Psoas muscle (tissue), 8 donors: ENCODE measurements around the gene SYNGR2. TPM values are rescaled to one million over a fixed set of nuclear protein-coding genes. Genes with fewer than 3 reads are reported as not detected.

Experiments used
- ATAC-seq, 4 donors: fragments of 200-7000 bp; cut with Tn5 transposase; one replicate each; pipeline ENCODE4 v1.9.1; 2020; ENCODE audit warnings: moderate library complexity in 3 of 4, mild to moderate bottlenecking in 2 of 4
- DNase-seq, 2 donors: peaks; one replicate each; pipeline ENCODE4 v3.0.0-alpha.2; 2020
- H3K27ac ChIP-seq: fragments of 200-600 bp; one replicate; pipeline ENCODE4 v1.8.0; 2022
- H3K27me3 ChIP-seq, 3 donors: fragments of 200-600 bp in 1 of 3; one replicate each; pipeline versions ENCODE4 v1.6.1 to v1.8.0; 2013 to 2022; ENCODE audit warnings: low read length in 2 of 3, mild to moderate bottlenecking in 2 of 3, moderate library complexity in 1 of 3; ENCODE audit not compliant: insufficient read depth in 3 of 3
- H3K36me3 ChIP-seq, 2 donors: fragments of 200-600 bp in 1 of 2; one replicate each; pipeline versions ENCODE4 v1.6.1 to v1.8.0; 2013 to 2022; ENCODE audit warnings: low read depth in 1 of 2, mild to moderate bottlenecking in 1 of 2, moderate library complexity in 1 of 2; ENCODE audit not compliant: insufficient read depth in 1 of 2
- H3K4me1 ChIP-seq: fragments of 200-600 bp; one replicate; pipeline ENCODE4 v1.8.0; 2022
- H3K4me3 ChIP-seq: fragments of 200-600 bp; one replicate; pipeline ENCODE4 v1.8.0; 2022; ENCODE audit warnings: mild to moderate bottlenecking
- H3K9me3 ChIP-seq: fragments of 200-600 bp; one replicate; pipeline ENCODE4 v1.8.0; 2022
- CTCF ChIP-seq: fragments of 200-600 bp; IDR thresholded peaks from one replicate; pipeline ENCODE4 v1.8.0; 2022; ENCODE audit warnings: antibody characterized with exemption
- WGBS, 3 donors: extraction: QIAGEN DNeasy Blood & Tissue Kit; methylation state at CpG; one replicate each; pipeline versions ENCODE4 v1.1.6 to v1.1.7; 2013; 5-methylcytosine and 5-hydroxymethylcytosine counted together
- intact Hi-C, 2 donors: fragments of 100-400 bp; cut with DNase I; formaldehyde crosslinking; loops; one replicate each; pipeline versions ENCODE4 v1.11.0 to v1.14.2; 2022
- polyA plus RNA-seq, 3 donors: library from polyadenylated mRNA; stranded (reverse); fragments of 200-250 nt; gene quantifications; one replicate each; pipeline ENCODE4 v1.2.3, GENCODE V29; 2013
- total RNA-seq, 4 donors: library from RNA; stranded (reverse); fragmentation: NEBNext Ultra II Directional in 2 of 4; extraction: Animal tissue kit (Norgen Biotek cat#: 25700) in 2 of 4; gene quantifications; one replicate each; pipeline versions ENCODE4 v1.2.1 to v1.2.4, GENCODE V29; 2021 to 2023
- donor health status: healthy with polysubstance abuse.
- donor health status: DM: no; HTN: no; CAD: no; lungs with moderate emphysema.
- donor health status: Bipolar disorder and iron deficiency.
- donor health status: healthy.
- donor health status: DM: yes; HTN: yes; CAD: no.
- donor health status: DM: no; HTN: no; CAD: no.
- donor health status: DM: no; HTN: no; CAD: no.
- donor health status: DM: yes; HTN: yes; CAD: no.

The SYNGR2 gene
- total and polyA plus RNA-seq, 7 donors = 61.7 to 313 (median 181) TPM

- Histone ChIP-seq H3K9me3 (no peaks in the 10 kb centered on the region), H3K27ac (peak overlapping the region; percentile 30), H3K36me3 (no peaks in the 10 kb centered on the region), H3K4me3 (no peak overlapping the region), H3K27me3 (no peaks in the 10 kb centered on the region), H3K4me1 (peaks cover 27% of the 10 kb centered on the region)
- DNase-seq = peak; percentile 78 to 84
- ATAC-seq = peak in 1 of 4 donors; percentile 33
- WGBS, 3 donors = 48 to 52% (median 51%) methylated on average over 10 to 11 of the region's 11 CpGs
- no peak for TF ChIP-seq CTCF
- intact Hi-C loops = loop anchor here in 1 of 2 donors (5.0 kb wide), 1 partner anchor 38 kb away; no protein-coding TSS in a partner anchor
Measured at GRCh38 chr17:78144147-78144719, 24.1 kb upstream of the SYNGR2 start.

- no peak for TF ChIP-seq CTCF
- no peak overlapping the region for H3K27ac ChIP-seq
- ATAC-seq (no peak), DNase-seq (peak in 1 of 2 donors; percentile 69)
- H3K4me1 ChIP-seq = peaks cover 27% of the 10 kb centered on the region
- H3K36me3 ChIP-seq = no peaks in the 10 kb centered on the region
- intact Hi-C loops = loop anchor here in 1 of 2 donors (5.0 kb wide), 1 partner anchor 37 kb away; no protein-coding TSS in a partner anchor
- WGBS, 3 donors = 45 to 60% (median 50%) methylated on average over 14 to 18 of the region's 18 CpGs
- H3K9me3 ChIP-seq = no peaks in the 10 kb centered on the region
- no peak overlapping the region for H3K4me3 ChIP-seq
- H3K27me3 ChIP-seq = no peaks in the 10 kb centered on the region
Measured at GRCh38 chr17:78144736-78145641, 23.4 kb upstream of the SYNGR2 start.

GRCh38 chr17:78146471-78146869, 21.9 kb upstream of the SYNGR2 start:
- Histone ChIP-seq H3K27ac (no peak overlapping the region), H3K4me1 (peaks cover 17% of the 10 kb centered on the region), H3K36me3 (no peaks in the 10 kb centered on the region), H3K9me3 (no peaks in the 10 kb centered on the region), H3K27me3 (no peaks in the 10 kb centered on the region), H3K4me3 (no peak overlapping the region)
- DNase-seq (no peak), ATAC-seq (no peak)
- intact Hi-C loops = no loop called here
- TF ChIP-seq CTCF = no peak
- 95 to 97% (median 96%) methylated on average over 7 of the region's 7 CpGs for WGBS, 3 donors

- WGBS, 3 donors = 82 to 91% (median 87%) methylated on average over 6 of the region's 6 CpGs
- H3K4me1 ChIP-seq = peaks cover 15% of the 10 kb centered on the region
- H3K27ac ChIP-seq = no peak overlapping the region
- DNase-seq = no peak
- no peak overlapping the region for H3K4me3 ChIP-seq
- no peaks in the 10 kb centered on the region for H3K9me3 ChIP-seq
- TF ChIP-seq CTCF = no peak
- no peaks in the 10 kb centered on the region for H3K36me3 ChIP-seq
- ATAC-seq = no peak
- intact Hi-C loops = no loop called here
- H3K27me3 ChIP-seq = no peaks in the 10 kb centered on the region
Measured at GRCh38 chr17:78146881-78147280, 21.5 kb upstream of the SYNGR2 start.
